ENCODE results near the gene KISS1R.

DNA sequence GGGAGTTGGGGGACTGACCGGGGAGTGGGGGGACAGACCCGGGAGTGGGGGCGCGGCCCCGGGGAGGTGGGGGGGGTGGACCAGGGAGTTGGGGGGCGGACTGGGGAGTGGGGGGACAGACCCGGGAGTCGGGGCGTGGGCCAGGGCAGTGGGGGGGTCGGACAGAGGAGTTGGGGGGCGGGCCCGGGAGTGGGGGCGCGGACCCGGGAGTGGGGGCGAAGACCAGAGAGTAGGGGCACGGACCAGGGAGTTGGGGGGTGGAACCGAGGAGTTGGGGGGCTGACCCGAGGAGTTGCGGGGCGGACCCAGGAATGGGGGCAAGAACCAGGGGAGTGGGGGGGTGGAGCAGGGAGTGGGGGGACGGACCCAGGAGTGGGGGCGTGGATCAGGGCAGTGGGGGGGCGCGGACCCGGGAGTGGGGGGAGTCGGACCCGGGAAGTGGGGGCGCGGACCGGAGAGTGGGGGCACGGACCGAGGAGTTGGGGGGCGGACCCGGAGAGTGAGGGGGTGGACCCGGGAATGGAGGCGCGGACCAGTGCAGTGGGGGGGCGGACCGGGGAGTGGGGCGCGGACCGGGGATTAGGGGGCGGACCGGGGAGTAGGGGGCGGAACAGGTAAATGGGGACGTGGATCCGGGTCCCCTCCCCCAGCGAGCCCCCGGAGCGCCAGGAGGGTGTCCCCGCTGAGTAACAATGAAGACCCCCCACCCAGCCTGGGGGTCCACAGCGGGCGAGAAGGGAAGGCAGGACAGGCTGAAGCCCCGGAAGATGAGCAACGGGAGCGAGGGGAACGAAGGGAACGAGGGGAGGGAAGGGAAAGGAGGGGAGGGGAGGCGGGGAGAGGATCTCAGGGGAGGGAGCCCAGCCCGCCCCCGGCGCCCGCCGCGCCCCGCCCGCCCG lies 4.7 kb upstream of the KISS1R start:
- TF ChIP-seq, protein P1, sequence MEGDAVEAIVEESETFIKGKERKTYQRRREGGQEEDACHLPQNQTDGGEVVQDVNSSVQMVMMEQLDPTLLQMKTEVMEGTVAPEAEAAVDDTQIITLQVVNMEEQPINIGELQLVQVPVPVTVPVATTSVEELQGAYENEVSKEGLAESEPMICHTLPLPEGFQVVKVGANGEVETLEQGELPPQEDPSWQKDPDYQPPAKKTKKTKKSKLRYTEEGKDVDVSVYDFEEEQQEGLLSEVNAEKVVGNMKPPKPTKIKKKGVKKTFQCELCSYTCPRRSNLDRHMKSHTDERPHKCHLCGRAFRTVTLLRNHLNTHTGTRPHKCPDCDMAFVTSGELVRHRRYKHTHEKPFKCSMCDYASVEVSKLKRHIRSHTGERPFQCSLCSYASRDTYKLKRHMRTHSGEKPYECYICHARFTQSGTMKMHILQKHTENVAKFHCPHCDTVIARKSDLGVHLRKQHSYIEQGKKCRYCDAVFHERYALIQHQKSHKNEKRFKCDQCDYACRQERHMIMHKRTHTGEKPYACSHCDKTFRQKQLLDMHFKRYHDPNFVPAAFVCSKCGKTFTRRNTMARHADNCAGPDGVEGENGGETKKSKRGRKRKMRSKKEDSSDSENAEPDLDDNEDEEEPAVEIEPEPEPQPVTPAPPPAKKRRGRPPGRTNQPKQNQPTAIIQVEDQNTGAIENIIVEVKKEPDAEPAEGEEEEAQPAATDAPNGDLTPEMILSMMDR (conservative IDR thresholded peaks at IDR 0.05; ENCODE audit: low read length), result no peak
- TF ChIP-seq EZH2phosphoT487 (IDR thresholded peaks at IDR 0.05; ENCODE audit: borderline replicate concordance), result no peak
